ENCODE data around the gene FHIT.

FHIT gene

DNA sequence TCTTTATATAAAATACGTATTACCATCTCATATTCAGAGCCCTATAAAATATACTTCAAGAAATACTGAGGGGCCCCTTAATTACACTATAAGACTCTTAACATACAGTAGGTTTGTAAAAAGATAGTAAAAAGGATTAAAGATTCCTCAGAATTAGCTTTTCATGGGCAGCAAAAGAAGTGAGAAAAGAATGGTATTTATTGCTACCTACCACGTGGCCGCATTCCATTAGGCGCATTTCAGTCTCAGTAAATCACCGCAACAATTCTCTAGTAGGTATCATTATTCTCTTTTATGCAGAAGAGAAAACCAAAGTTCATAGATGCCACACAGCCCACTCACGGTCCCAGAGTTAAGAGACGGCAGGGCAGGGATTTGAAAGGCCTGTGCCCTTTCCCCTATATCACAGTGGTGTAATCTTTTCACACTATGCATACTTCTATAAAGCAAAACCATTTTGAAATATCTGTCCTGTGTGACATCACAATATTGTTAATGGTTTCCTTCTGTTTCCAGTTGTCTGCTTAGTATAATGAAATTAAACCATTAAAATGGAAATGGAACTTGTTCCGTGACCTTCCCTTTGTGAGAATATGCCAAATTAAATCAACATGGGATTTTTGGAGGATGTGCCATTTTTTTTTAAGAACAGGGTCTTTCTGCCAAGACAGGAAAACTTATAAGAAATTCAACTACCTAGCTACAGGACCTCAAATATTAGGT lies 1072.2 kb downstream of the FHIT start:
- H3K4me3 ChIP-seq (ENCODE audit: low read depth, low read length), result no peak overlapping the region
- TF ChIP-seq, protein P1, sequence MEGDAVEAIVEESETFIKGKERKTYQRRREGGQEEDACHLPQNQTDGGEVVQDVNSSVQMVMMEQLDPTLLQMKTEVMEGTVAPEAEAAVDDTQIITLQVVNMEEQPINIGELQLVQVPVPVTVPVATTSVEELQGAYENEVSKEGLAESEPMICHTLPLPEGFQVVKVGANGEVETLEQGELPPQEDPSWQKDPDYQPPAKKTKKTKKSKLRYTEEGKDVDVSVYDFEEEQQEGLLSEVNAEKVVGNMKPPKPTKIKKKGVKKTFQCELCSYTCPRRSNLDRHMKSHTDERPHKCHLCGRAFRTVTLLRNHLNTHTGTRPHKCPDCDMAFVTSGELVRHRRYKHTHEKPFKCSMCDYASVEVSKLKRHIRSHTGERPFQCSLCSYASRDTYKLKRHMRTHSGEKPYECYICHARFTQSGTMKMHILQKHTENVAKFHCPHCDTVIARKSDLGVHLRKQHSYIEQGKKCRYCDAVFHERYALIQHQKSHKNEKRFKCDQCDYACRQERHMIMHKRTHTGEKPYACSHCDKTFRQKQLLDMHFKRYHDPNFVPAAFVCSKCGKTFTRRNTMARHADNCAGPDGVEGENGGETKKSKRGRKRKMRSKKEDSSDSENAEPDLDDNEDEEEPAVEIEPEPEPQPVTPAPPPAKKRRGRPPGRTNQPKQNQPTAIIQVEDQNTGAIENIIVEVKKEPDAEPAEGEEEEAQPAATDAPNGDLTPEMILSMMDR (conservative IDR thresholded peaks at IDR 0.05; ENCODE audit: low read depth, low read length), result no peak
- DNase-seq (ENCODE audit: low read depth), result no peak

DNA sequence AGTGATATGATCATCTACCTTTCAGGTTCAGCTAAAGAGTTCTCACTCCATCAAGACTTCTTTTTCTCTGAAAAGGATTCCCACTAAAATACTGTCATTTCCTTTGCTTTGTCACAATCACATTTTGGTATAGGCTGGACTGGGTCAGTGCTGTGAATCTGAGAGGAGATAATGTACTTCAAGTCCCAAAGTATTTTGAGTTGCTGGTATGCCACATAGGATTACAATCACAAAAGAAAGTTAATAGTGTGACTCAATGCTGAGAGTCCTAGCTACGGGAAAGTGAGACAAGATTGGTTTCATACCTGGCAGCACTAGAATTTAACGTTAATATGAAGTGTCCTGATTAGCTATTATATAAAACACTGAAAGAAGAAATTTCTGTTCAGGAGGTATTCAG lies 1073.5 kb downstream of the FHIT start:
- H3K4me3 ChIP-seq (ENCODE audit: low read depth, low read length), result no peak overlapping the region
- TF ChIP-seq, protein P1 (conservative IDR thresholded peaks at IDR 0.05; ENCODE audit: low read depth, low read length), result no peak
- DNase-seq (ENCODE audit: low read depth), result no peak

DNA sequence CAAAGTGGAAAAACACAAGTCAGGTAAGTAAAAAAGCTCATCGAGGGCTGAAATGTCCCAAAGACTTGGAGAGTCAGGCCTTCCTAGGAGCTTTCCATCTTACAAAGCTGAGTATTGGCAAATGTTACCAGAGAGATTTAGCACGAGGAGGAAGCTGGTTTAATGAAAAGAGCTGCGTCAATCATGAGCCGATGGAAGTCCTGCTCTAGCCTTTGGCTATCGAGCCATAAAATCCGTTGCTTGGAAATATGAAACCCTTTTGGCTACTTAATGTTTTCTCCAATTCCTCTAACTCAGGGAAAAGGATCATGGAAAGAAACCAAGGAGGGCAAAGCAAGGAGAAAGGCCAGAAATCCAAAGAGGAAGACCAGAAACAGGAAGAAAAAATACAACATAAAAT lies 1074.6 kb downstream of the FHIT start:
- H3K4me3 ChIP-seq (ENCODE audit: low read depth, low read length), result no peak overlapping the region
- TF ChIP-seq, protein P1 (conservative IDR thresholded peaks at IDR 0.05; ENCODE audit: low read depth, low read length), result no peak
- DNase-seq (ENCODE audit: low read depth), result no peak

DNA sequence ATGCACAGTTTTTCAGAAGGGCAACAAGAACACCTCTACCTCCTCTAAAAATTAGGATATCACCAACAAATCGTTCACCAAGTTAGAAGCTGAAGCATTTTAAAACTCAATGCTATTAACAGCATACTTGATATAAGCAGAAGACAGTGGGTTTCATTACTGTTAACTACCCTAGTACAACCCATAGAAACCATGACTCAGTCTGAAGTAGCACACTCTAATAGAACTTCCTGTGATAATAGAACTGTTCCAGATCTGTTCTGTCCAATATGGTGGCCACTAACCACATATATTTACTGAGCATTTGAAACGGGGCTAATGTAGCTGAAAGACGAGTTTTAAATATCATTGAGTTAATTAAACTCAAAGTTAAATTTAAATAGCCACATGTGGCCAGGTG lies 1075.6 kb downstream of the FHIT start:
- TF ChIP-seq, protein P1 (conservative IDR thresholded peaks at IDR 0.05; ENCODE audit: low read depth, low read length), result no peak
- no peak overlapping the region for H3K4me3 ChIP-seq (ENCODE audit: low read depth, low read length)
- no peak for DNase-seq (ENCODE audit: low read depth)

DNA sequence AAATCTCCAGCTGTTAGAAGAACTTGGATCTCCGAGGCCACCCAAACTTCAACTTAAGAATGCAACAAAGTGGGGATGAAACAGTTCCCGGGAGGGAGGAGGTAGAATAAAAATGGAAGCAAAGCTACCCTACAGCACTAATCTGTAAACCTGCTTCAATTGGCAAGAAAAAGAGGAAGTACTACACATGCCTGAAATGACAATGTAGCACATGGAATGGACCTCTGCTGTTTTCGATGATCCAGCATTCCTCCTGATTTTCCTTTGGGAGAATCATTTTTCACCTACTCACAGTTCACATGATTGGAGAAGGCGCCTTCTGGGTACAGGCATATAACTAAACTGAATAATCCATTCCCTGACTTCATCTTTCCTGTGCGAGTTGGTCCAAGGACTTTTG lies 1081.5 kb downstream of the FHIT start:
- TF ChIP-seq, protein P1 (conservative IDR thresholded peaks at IDR 0.05; ENCODE audit: low read depth, low read length), result no peak
- no peak overlapping the region for H3K4me3 ChIP-seq (ENCODE audit: low read depth, low read length)
- no peak for DNase-seq (ENCODE audit: low read depth)

DNA sequence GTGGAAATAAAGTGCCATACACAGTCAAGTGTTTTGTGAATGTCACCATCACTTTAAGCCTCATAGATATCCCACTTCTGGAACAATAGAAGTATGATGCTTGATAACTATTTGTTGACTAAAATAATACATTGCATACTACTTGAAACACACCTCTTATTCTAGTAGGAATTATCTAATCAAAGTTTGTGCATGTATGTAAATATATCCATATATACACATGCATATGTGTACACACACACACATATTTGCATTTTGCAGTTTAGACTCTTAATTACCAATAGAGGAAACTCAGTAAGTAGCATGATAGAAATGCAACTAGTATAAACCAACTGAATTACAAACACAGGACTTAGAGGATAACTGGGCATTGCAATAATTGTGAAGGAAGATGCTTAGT lies 1084.1 kb downstream of the FHIT start:
- no peak for DNase-seq (ENCODE audit: low read depth)
- no peak overlapping the region for H3K4me3 ChIP-seq (ENCODE audit: low read depth, low read length)
- TF ChIP-seq, protein P1 (conservative IDR thresholded peaks at IDR 0.05; ENCODE audit: low read depth, low read length), result no peak
